Islet precursor cell (in vitro differentiated cells): ENCODE measurements around the gene UBE2D3.

Source experiments
- DNase-seq: peaks from one replicate; pipeline ENCODE4 v3.0.0-alpha.2; 2018

UBE2D3 gene

DNA sequence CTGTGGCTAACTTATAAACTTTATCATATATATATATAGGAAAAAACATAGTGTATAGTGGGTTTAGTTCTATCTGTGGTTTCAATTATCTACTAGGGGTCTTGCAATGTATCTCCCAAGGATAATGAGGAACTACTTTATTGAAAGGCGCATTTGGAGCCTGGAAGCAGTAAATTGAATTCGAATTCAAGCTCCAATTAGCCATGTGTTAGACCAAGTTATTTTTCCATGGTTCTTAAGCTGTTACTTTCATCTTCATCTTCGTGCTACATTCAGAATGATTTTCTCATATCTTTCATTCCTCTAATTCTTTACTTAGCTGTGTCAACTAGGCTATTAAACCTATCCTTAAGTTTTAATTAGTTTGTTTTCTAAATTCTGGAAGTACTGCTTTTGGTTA, 39.4 kb downstream of the UBE2D3 start:
- DNase-seq: no peak

DNA sequence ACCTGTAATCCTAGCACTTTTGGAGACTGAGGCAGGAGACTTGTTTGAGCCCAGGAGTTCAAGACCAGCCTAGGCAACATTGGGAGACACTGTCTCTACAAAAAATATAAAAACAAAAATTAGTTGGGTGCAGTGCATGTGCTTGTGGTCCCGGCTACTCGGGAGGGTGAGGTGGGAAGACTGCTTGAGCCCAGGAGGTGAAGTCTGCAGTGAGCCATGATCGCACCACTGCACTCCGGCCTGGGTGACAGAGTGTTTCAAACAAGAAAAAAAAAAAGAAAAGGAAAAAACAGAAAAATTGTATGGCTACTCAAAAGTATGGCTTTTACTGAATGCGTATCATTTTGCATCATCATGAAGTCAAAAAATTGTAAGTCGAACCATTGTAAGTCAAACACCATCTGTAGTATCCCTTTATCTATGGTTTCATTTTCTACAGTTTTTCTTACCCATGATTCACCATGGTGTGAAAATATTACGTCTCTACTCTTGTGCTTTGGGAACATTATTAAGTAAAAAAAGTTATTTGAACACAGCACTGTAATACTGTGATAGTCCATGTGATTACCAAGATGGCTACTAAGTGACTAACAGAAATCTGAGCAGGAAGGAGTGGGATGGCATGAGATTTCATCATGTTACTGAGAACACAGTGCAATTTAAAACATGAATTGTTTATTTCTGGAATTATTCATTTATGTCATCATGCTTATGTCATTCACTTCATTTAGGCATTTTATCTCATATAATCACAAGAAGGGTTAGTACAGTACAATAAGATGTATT, 40.1 kb downstream of the UBE2D3 start:
- no peak for DNase-seq

DNA sequence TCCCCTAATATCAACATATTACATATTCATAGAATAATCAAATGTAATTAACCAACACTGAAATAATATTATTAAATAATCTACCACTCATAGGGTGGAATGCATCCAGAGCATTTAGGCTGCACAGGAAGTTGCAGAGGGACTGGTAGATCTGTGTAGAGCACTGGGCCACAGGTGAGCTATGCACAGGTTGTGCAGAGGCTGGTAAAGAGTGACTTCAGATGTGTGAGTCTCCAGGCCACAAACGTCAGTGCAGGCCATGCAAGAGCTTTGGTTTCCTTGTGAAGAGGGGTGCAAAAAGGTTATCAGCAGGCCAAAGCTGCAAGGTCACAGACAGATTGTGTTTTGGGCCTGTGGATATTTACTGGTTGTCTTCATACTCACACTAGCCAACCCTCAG, 41.1 kb downstream of the UBE2D3 start:
- DNase-seq: no peak

DNA sequence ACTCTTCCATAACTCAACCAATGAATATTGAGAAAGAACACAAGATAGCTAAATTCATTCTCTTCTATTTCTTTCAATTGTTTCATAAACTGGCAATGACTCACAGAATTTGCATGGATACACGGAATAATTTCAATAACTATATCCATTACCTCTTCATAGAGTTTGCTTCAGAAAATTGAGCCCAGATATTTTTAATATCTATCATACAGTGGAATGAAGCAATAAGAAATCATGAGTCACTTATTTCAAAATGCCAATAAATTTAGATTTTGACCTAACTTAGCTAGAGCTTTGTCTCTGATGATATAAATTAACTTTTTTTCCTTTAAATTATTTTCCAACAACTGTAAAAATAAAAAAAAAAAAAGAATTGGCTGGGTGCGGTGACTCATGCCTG, 44.3 kb downstream of the UBE2D3 start:
- no peak for DNase-seq

DNA sequence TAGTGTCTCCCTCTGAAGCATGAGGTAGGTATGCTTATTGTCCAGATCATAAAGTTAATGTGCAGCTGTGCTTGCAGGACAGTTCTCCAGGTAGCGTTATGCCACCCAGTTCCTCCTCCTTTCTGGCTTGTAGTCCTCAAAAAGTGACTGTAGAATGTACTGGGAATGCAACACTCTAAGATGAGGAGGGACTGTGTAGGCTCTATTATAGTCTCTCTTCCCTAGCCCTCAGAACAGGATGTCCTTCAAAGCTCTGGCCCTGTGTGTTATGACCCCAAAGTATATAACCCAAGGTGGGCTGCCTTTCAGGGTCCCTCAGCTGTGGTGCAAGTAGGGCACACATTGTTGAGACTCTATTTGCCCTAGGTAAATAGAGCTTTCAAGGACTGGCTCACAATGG, 45.8 kb downstream of the UBE2D3 start:
- DNase-seq: no peak

DNA sequence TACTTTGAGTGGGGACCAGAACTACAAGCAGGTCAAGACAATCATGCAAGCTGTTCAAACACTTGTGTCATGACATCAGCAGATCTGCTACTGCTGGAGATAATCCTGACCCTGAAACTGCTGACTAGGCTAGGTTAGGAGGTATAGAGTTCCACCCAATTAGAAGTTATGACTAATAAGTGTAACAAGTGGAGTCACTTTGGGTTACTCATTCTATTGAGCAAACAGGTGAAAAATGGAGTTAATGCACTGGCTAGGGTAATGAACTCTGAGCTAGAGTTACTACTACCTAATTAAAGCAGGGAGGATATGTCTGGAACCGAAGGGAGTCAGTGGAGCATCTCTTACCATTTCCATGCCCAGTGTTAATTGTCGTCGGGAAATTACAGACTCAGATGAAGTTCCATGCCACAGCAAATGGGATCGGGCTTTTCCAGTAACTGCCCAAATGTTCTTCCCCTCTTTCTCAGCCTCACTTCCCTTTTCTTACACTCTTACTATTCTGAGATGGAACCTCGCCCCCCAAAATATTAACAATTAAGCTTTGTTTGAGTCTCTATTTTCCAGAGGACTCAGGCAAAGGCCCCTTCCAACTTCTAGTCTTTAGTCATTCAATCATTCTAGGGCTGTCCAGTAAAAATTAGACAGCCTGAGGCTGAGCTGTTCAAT, 46.7 kb downstream of the UBE2D3 start:
- no peak for DNase-seq

DNA sequence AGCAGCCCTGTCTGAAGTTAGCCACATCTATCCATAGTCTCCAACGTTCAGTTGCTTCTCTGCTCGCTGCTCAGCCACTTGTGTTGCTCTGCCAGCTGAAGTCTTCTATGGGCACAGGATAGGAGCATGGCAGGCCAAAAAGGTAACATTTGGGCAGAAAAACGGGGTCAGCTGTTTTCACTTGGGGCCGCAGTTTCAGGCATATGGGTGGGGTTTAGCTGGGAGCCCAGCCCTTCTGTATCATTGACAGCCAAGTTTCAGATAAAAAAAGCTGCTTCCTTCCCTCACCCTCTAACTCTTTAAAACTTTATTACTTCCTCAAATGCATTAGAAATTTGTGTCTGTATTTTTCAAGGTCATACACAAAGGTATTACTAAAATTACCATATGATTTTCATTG, 48.1 kb downstream of the UBE2D3 start:
- DNase-seq: no peak

DNA sequence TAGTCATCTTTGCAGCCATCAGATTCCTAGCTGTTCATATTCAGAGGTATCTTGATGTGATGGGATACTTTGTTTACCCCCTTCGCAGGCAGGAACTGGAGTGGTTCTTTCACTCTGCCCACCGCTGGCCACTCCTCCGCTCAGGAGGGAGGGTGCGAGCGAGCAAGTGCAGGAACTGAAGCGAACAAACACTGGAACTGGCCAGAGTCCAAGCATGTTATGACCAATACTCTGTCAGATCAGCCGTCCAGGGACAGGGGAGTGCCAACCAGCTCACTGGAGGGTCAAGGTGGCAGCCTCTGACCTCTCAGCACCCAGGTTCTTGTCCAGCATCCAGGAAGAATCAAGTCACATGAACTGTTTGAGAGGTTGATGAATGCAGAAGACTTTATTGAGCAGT, 48.6 kb downstream of the UBE2D3 start:
- no peak for DNase-seq

DNA sequence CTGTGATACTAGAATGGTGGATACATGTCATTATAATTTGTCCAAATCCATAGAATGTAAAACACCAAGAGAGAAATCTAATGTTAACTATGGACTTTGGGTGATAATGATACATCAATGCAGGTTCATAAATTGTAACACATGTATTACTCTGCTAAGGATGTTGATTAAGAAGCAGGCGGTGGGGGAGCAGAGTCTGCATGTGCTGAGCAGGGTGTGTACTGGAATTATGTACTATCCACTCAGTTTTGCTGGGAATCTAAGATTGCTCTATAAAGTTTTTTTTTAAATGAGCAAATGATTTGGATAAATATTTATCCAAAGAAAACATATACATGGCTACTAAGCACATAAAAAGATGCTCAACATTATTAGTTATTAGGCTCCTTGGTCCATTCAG, 51.5 kb downstream of the UBE2D3 start:
- DNase-seq: no peak

DNA sequence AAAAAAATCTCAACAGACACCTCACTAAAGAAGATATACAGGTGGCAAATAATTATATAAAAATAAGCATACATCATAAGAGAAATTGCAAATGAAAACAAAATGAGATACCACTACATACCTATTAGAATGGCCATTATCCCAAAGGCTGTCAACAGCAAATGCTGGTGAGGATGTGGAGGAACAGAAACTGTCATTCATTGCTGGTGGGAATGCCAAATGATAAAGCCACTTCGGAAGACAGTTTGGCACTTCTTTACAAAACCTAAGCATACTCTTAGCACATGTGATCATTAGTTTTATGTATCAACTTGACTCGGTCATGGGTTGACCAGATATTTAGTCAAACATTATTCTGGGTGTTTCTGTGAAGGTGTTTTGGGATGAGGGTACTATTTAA, 53.1 kb downstream of the UBE2D3 start:
- no peak for DNase-seq

DNA sequence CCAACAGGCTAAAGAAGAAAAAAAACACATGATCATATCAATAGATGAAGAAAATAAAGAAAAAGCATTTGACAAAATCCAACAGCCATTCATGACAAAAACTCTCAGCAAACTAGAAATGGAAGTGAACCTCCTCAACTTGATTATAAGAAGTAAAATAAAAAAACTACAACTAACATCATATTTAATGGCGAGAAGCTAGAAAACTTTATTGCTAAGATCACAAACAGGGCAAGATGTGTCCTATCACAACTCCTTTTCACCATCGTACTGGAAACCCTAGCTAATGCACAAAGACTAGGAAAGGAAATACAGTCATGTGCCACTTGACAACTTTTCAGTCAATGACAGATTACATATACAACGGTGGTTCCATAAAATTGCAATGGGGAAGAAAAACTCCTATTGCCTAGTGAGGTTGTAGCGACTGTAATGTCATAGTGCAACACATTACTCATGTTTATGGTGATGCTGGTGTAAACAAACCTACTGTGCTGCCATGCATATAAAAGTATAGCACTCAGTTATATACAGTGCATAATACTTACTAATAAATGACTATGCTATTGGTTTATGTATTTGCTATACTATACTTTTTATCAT, 54.5 kb downstream of the UBE2D3 start:
- no peak for DNase-seq

DNA sequence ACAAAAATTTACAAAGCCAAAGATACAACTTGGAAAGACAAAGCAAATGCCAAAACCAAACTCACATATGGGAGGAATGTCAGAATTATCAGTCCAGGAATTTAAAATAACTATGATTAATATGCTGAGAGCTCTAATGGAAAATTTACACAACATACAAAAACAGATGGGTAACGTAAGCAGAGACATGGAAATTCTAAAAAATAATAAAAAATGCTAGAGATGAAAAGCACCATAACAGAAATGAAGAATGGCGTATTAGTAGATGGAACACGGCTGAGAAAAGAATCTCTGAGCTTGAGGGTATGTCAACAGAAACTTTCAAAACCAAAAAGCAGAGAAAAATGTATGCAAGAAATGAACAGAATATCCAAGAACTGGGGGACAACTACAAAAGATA, 62.5 kb downstream of the UBE2D3 start:
- DNase-seq: no peak

DNA sequence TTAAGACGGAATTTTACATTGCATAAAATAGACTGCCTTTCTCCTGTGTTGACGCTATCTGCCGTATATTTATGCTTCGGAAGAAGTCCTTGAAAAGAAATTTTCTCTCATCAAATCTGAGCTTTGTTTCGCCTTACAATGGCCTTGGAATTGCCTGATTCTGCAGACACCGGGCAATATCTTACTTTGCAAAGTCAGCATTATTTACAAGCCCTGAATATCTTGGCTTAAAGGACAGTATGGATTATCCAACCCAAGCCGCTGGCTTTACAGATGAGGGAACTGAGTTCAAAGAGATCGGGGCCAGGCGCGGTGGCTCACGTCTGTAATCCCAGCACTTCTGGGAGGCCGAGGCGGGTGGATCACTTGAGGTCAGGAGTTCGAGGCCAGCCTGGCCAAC, 65.4 kb downstream of the UBE2D3 start:
- no peak for DNase-seq

DNA sequence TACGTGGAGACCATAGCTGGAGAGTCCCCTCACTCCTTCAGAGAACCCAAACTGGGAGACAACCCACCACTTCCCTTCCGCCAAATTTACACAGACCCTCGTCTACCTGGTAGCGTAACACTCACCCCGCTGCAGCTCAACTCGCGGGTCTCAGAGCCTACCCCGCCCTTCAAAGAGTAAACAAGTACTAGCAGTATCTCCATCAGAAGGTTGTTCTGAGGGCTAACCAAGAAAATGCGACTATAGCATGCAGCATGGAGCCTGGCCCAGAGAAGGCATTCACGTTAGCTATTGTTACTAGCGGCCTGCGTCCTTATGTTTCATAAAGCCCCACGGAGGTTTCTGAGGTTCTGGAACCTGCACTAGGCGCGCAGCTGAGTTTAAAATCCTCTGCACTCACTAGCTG, 66.1 kb downstream of the UBE2D3 start:
- no peak for DNase-seq

DNA sequence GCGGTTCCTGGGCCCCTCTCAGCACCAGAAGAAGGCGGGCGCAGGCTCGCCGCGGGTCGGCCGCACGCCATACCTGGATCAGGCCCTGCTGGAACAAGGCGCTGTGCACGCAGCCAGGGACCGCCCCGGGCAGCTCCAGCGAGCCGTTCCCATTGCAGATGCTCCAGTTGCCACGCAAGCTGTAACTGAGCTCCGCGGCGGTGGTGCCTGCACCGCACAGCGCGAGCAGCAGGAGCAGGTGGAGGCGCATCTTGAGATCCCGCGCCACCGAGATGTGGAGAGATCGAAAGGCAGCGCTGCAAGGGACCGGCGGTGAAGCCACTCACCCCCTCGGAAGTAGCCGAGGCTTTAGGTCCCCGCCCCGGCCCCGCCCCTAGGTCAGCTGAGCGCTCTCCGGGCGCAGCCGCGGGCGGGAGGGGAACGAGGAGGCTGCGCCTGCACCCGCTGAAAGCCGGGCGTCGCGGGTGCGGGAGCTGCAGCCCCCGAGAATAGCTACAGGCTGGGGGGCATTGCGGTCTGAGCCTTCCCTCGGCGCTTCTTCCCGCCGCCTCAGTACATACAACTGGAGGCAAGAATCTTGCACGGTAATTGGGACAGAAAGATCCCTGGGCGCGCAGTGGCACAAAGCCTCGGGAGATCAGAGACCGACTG, 66.6 kb downstream of the UBE2D3 start, which contains the start of gene MANBA:
Gene MANBA (minus strand): TSS at position 324 of the 651 bp plus-strand sequence. CDS start 74 bp downstream, at position 250.
- peak; percentile 92 for DNase-seq

DNA sequence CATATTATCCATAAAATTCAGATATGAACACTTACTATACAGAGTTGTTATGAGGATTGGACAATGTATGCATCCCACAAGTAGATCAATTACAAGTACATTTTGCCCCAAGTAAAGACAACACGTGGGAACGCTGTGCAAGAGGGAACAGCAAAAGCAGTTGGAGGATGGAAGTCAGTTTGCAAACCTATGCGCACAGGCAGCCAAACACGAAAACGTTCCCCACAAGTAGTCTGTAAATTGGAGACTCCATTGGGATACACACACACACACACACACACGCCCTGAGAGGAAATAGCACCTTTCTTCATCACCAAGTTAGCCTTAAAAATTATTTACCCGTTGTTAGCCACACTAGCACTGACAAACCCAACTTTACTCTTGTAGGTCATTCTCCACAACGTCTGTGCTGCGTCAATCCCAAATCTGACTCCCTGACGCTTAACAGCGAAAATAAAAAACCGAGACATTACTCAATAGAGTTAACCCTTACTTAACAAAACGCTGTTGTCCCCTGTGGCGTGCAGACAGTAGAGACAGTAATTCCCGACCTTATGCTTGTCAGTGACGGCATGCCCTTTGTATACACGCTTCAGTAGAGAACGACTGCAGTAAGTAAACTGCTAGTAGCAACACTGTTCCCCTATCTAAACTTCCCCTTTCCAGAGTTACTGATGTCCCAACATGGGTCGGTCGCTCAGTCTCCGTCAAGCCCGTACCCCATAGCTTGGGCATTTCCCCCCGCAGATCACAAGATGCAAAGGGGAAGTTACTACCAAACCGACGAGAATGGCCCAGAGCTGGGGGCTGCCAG, 67.3 kb downstream of the UBE2D3 start:
- DNase-seq: peak; percentile 60

DNA sequence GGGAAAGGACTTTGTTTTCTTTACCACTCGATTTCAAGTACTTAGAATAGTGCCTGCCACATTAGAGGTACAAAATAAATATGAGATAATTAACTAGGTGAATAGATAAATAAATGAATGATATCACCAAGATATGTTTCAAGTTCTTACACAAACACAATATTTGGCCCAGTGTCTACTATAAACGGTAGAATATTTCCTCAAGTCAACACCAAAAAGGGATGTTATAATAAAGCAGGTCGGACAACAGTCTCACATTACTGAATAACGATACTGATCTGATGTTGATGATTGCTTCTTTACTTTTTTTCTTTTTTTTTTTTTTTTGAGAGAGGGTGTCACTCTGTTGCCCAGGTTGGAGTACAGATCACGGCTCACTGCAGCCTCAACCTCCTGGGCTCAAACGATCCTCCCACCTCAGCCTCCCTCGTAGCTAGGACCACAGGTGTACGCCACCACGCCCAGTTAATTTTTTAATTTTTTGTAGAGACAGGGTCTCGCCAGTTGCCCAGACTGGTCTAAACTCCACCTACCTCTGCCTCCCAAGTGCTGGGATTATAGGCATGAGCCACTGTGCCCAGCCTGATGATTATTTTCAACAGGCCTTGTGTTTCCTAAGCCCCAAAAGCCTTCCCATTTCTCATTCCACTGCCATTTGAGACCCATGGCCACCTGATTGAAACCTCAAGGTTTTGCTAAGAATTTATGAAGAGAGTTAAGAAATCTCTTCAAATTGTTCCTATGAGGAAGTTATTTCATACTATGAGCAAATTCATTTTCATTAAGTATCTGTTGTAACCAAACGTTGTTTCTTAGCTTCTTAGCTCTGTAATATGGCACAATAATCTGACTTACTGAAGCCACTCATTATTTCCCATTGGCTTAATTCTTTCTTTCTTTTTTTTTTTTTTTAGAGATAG, 68.8 kb downstream of the UBE2D3 start:
- DNase-seq: no peak

DNA sequence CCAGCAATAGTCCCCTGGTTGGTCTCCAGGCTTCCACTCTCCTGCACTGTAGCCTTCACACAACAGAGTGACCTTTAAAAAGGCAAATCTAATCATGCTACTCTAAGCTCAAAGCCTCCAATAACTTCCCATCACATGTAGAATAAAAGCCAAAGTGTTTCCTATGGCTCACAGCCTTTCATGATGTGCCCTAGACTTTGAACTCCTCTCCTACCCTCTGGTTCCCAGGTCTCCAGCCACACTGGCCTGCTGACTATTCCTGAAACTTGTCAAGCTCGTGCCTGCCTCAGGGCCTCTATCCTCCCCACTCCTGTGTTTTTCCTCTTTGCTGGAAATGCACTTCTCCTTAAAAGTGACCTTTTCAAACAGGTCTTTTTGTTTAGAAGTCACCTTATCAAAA, 69.7 kb downstream of the UBE2D3 start:
- DNase-seq: peak; percentile 81

DNA sequence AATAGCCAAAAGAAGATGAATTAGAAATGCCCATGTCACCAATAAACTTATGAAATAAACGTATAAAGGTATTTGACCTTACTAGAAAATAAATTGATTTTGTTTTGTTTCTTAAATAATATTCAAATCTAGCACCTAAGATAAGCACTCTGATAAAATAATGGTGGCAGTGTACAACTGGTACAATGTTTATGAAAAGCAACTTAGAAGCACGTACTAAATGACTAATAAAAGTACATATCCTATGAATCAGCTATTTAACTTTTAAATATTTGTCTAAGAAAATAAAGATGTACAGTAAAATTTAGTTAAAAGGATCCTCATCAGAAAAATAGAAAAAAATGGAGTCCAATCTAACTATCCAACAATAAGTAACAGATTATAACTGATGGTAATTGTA, 73.3 kb downstream of the UBE2D3 start:
- DNase-seq: no peak

DNA sequence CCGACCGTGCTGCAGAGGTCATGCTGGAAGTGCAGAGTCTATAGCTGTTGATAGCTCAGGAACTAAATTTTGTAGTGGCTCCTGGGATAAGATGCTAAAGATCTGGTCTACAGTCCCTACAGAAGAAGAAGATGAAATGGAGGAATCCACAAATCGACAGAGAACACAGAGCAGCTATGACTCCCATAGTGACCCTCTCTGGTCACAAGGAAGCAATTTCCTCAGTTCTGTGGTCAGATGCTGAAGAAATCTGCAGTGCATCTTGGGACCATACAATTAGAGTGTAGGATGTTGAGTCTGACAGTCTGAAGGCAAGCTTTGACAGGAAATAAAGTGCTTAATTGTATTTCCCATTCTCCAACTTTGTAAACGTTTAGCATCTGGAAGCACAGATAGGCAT, 75.4 kb downstream of the UBE2D3 start:
- DNase-seq: no peak
